ENCODE data around the gene SMC3.

Gene SMC3

DNA sequence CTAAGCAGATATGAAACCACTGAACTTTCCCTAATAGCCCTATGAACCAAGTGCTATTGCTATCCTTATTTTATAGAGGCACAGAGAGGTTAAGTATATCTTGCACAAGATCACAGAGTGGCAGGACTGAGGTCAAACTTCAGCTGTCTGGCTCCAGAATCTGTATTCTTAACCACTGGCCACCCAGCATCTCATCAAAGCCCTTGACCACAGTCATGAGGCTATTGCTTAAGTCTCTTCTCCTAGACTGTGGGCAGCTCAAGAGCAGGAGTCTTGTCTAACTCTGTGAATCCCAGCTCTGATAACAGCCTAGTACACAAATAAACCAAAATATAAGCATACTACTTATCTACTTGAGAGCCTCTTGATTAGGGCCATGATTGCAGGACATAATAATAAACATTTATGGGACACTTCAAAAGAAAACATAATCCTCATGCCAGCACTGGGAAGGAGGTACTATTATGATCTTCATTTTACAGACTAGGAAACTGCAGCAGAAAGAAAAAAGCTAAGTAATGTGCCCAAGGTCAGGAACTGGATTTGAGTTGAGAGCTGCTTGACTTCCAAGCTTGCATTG is 22.4 kb upstream of the SMC3 start:
- no peak for DNase-seq (ENCODE audit: extremely low read depth in 1 of 2, low read depth in 1 of 2)

DNA sequence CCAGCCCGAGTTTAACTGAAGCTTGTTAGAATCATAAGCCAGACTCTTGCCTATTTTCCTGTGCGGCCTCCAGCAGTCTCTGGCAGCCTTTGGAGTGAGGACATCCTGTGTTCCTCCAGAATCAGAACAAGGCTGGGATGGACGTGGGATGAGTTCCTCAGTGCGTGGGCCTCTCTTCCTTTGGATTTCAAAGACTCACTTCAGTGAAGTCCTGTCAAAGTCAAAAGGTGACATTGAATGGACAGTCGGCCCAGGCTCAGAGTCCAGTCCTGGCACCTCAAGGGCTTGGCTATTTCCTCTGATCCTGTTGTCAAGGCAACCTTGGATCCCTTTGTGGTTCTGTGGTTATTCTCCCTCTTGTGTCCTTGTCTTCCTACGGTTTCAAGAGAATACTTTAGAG is 21.4 kb upstream of the SMC3 start:
- no peak for DNase-seq (ENCODE audit: extremely low read depth in 1 of 2, low read depth in 1 of 2)

DNA sequence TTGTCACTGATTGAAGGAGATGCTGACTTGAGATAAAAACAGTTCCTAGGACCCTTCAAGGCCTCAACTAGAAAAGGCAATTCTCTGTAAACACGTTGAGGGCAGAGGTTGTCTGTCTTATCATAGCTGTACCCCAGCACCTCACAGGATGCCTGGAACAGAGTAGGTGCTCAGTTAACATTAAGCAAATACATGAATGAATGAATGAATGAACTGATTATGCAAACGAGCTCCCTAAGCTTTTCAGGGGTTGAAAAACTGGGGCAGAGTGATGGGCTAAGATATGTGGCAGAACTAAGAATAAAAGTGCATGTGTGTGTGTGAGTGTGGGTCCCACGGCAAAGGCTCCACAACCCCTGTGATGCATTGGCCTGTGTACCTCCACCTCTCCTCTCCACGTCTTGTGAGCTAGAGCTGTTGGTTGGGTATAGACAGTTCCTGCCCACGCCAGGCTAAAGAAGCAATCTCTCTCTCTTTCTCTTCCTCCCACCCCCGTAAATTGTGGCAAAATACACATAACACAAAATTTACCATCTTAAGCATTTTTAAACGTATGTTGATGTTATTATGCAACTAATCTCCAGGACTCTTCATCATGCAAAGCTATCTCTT is 20.9 kb upstream of the SMC3 start:
- DNase-seq (ENCODE audit: extremely low read depth in 1 of 2, low read depth in 1 of 2) = no peak

DNA sequence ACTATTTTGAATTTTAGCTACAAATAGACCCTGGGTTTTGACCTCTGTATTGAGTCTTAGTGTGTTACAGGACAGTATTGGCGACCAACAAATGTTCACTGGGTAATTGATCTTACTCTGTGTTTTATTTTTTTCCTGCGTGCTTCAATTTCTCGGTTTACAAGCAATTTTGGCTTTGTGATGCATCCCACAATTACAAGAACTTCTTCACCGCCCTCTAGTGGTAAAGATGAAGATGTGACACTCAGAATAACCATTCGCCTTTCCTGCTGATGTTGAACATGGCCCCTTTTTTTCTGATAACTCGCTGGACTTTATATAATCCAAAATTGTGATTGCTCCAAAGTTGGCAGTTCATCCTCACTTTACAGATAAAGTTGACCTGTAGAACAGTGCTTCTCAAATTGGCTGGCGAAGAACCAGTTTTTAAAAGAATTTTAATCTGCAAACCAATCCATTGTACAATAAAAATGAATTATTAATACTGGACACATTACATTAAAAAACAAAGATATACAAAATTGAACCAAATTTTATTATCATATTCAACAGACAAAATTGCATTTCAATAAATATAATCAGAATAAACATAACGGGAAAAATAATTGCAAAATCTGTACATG is 20.2 kb upstream of the SMC3 start:
- DNase-seq (ENCODE audit: extremely low read depth in 1 of 2, low read depth in 1 of 2) = no peak

DNA sequence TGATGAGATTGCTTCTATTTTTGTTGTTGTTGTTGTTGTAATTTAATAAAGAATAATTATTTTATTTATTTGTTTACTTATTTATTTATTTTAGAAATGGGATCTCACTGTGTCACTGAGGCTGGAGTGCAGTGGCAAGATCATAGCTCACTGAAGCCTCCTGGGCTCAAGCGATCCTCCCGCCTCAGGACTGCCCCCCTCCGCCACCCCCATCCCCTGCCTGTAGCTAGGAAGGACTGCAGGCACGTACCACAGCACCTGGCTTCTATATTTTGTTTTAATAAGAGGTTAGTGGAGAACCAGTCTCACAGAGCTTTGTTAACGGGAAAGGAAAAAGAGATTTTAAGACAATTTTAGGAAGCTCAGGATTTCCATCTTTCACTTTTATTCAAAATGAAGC is 19.5 kb upstream of the SMC3 start:
- no peak for DNase-seq (ENCODE audit: extremely low read depth in 1 of 2, low read depth in 1 of 2)

DNA sequence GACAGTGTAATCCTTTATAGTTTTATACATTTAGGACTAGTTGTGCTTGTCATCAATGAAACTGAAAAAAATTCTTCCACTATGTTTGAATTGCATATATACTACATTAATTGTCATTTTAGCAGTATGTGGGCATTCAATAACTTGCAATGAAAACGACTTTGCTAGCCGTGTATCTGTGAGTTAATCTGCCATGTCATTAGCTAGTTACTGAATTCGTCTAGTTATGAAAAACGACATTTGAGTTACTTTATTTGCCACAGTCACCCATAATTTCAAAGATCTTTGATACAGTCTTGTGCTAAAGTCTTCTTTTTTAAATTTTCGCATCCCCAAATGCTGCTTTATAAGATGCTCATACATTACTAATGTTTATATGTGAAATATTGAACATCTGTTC is 18.3 kb upstream of the SMC3 start:
- DNase-seq (ENCODE audit: extremely low read depth in 1 of 2, low read depth in 1 of 2) = no peak

DNA sequence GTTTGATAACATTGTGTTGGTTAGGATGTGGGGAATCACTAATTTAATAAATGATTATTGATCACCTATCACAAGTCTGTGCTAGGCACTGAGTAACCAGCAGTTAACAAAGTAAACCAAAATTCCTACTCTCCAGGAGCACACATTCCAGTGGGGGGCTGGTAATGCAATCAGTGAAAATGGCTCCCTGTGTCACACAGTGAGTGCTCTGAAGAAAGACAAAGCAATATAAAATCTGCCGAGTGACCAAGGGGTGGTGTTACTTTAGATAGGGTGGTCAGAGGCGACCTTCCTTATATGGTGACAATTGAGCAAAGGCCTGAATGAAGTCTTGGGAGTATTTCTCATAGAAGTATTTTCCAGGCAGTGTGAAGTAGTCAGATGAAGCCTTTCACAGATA is 13.6 kb upstream of the SMC3 start:
- no peak for DNase-seq (ENCODE audit: extremely low read depth in 1 of 2, low read depth in 1 of 2)

DNA sequence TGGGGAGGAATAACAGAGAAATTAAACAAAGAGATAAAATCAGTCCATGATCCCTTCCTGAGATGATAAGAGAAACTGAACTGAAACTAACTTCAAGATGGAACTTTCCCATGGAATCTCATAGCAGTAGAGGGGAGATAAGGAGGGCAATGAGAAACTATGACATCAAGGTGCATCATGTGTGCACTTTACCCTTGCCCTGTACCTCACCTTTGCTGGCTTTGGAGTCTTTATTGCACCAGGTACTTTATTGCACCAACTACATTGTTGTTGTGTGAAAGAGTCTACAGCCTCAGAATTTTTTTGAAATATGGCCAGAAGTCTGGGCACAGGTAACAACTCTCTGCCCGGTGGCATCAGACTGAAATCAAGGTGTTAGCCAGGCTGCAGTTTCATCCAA is 11.2 kb upstream of the SMC3 start:
- no peak for DNase-seq (ENCODE audit: extremely low read depth in 1 of 2, low read depth in 1 of 2)

DNA sequence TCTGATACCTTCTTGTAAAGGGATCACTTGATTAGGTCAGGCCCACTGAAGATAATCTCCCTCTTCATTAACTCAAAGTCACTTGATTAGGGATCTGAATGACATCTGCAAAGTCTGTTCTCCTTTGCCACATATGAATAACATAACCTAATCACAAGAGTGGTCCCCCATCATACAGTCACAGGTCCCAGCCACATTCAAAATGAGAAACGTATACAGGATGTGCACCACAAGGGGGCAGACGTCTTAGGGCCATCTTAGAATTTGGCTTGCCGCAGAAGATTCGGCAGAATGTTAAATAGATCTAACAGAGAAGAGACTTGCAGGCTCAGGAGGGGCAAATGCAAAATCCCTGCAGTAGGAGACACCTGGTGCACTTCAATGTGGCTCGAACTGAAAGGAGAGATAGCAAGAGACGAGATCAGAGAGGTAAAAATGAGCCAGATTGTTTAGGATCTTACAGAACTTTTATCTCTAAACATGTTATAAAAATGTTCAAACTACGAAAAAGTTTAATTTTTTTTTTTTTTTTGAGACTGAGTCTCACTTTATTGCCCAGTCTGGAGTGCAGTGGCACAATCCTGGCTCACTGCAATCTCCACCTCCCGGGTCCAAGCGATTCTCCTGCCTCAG is 10.4 kb upstream of the SMC3 start:
- peak; percentile 30 to 51 for DNase-seq (ENCODE audit: extremely low read depth in 1 of 2, low read depth in 1 of 2)

DNA sequence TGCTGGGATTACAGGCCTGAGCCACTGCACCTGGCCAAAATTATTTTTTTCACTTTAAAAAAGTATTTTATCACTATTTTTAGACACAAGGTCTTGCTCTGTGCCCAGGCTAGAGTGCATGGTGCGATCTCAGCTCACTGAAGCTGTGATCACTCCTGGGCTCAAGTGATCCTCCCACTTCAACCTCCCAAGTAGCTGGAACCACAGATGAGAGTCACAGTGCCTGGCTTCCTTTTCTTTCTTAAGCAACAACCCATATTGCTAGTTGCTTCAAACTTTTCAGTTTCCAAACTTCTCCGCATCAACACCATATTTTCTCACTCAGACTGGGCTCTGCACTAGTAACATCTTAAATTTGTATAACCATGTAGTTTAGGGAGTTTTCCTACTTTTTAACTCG is 9.5 kb upstream of the SMC3 start:
- no peak for DNase-seq (ENCODE audit: extremely low read depth in 1 of 2, low read depth in 1 of 2)

DNA sequence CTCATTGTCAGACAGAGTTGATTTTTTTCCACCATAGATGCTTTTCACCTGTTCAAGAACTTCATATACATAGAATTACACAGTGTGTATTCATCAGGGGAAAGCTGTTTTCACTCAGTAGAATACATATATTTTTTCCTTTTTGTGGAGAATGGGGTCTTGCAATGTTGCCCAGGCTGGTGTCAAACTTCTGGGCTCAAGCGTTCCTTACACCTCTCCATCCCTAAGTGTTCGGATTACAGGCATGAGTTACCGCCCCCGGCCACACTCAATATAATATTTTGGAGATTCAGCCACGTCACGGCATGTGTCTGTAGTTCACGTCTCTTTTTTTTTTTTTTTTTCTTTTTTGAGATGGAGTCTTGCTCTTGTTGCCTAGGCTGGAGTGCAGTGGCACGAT is 7.5 kb upstream of the SMC3 start:
- no peak for DNase-seq (ENCODE audit: extremely low read depth in 1 of 2, low read depth in 1 of 2)

DNA sequence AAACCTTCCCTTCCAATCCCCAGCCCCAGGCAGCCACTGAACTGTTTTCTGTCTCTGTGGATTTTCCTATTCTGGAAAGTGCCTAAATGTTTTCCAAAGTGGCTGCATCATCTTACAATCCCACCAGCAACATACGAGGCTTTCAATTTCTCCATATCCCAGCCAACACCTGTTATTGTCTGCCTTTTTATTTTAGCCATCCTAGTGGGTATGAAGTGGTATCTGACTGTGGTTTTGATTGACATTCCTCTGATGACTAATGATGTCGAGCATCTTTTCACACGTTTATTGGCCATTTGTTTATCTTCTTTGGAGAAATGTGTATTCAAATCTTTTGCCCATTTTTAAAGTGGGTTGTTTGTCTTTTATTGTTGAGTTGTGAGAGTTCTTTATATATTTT is 6.2 kb upstream of the SMC3 start:
- no peak for DNase-seq (ENCODE audit: extremely low read depth in 1 of 2, low read depth in 1 of 2)

DNA sequence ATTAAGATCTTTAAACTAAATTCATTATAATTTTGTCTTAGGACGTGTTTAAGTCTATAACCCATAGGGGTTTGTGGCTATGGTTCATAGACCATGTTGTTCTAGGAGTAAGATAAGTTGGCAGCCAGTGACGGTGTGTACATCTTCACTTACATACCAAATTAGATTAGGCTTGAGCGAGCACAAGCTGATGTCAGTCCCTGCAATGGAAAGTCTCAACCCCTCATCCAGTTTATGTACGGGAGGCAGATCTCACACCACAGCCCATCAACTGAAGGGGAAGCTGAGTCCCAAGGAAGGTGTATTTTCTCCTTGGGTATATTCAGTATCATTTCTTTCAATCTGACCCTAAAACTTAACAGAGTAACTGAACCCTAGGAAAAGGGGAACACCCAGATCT is 5.1 kb upstream of the SMC3 start:
- DNase-seq (ENCODE audit: extremely low read depth in 1 of 2, low read depth in 1 of 2) = no peak

DNA sequence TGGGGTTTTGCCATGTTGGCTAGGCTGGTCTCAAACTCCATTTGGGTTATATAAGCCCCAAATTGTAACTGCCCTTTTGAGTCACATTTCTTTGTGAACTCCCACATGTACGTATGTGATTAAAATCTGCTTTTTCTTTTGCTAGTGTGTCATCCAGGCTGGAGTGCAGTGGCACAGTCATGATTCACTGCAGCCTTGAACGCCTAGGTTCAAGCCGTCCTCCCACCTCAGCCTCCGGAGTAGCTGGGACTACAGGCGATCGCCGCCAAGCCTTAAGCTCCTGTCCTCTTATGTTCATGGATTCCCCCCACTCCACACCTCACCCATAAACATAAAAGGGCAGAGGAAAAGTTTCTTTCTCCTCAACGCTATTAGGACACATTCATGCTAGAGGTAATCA is 4.4 kb upstream of the SMC3 start:
- DNase-seq (ENCODE audit: extremely low read depth in 1 of 2, low read depth in 1 of 2) = no peak

DNA sequence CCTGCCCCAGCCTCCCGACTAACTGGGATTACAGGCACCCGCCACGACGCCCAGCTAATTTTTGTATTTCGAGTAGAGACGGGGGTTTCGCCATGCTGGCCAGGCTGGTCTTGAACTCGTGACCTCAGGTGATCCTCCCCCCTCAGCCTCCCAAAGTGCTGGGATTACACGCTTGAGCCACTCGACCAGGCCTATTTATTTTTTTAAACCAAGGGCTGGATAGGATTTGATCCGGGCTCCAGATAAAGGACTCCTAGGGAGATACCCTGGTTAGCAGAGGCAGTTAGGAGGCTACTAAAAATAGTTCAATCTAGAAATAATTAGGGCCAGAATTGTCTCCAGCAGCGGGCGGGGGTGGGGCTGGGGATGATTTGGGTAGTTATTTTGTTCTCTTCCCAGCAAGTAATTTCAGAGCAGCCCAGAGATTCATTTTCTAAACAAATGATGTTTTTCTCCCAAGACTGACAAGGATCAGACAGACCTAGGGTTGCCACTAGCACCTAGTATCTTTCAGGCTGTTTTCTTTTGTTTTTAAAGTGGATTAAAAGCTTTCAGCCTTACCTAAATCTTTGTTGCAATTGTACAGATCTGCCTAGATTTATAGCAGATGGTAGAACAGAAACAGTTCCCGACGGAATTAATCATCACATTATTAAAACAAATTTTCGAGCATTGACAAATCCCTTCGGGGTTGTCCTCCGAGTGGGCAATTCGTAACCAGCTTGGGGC is 859 bp upstream of the SMC3 start:
- DNase-seq (ENCODE audit: extremely low read depth in 1 of 2, low read depth in 1 of 2) = no peak

DNA sequence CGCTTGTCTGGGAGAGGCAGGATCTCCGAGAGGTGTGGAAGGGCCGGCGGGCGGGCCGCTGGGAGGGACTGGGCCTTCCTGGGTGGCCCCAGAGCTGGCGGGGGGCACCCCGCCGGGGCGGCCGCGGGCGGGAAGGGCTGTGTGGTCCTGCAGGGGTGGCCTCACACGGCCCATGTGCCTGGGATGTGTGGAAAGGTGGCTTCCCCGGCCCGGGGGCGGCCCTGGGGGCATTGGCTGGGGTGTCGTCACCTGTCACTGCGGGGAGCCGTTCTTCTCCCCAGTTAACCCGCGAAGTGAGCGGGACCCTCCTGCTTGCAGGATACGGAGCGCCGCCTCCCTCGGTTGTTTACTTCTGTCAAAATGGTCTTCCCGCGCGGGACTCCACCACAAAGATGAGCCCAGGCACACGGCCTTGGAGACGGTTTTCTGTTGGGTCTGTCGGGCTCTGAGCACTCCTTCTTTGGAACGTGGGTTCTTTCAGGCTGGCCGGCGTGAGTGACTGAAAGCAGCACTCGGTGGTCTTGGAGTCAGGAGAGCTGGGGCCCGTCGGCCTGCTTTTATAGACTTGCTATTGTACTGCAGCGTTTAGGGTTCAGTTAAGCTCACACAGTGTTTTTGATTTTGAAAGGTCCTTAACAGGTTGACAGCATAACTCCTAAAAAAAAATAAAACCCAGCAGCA is 700 bp downstream of the SMC3 start:
- DNase-seq (ENCODE audit: extremely low read depth in 1 of 2, low read depth in 1 of 2) = peak; percentile 7 to 34

DNA sequence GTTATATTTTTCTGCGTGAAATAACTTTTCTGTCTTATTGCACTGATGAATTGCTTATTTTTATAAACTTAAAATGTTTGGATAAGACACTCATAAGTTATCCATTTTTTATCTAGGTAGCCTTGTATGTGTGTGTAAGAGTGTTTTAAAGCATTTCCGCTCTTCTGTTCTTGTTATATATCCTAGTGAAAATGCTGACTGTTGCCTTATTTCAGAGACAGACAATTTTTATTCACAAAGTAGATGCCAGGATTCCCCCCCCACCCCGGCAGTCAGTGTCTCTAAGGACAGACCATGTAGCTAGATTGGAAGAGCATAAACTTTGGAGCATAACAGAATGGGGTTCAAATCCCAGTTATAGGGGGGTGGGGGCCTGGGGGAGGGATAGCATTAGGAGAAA is 1.6 kb downstream of the SMC3 start:
- no peak for DNase-seq (ENCODE audit: extremely low read depth in 1 of 2, low read depth in 1 of 2)

DNA sequence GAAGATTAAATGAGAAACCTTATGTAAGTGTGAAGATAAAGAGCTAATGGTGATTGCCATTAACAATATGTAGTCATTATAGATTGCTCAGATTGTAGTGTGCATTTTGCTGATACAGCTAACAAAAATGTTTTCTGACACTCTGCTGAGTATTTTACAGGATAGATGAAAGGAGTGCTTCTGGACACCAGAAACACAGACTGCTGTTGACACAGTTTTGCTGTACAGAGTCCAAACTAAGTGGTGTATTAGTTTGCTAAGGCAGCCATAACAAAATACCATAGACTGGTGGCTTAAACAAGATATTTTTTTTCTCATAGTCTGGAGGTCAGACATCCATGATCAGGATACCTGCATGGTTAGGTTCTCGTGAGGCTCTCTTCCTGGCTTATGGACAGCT is 2.2 kb downstream of the SMC3 start:
- no peak for DNase-seq (ENCODE audit: extremely low read depth in 1 of 2, low read depth in 1 of 2)

DNA sequence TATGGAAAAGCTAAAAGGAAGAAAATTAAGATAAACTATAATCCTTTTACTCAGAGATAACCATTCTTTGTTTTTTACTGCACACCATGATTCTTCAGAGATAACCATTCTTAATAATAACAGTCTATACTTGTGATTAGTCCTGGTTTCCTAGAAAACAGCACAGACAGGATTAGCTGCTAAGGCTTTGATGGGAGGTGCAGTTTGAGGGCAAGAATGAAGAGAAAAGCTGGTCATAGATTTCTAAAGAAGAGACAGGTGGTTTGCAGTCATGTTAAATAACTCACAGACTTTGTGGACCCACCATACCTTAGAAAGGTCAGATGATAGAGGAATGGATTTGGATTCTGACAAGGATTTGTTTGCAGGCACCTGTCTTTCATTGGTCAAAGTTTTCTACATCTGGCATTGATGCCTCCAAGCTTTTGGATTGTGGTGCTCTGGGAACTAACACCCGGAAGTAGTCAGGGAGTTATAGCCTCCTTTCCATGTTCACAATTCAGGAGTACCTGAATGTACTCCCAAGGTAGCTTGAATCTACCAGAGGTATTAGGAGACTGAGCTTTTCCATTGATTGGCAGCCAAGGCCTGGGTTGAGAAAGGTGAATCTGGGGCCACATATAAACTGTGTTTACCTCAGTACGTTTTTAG is 3.7 kb downstream of the SMC3 start:
- no peak for DNase-seq (ENCODE audit: extremely low read depth in 1 of 2, low read depth in 1 of 2)

DNA sequence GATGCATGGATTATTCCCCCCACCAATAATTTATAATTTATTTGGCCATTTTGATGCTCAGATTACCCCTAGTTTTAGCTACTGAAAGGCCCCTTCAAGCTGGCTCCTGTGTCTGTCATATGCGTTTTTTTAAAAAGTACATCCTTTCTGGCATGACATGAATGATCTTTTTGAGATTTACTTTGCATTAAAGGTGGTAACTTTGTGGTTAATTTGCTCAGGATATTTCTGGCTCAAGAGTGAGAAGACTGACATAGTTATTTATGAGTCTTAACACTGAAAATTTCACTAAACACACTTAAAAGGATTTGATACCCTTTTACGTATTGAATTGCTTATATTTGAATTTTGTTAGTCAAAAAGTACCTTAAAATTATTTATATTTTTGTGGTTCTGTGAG is 5.4 kb downstream of the SMC3 start:
- no peak for DNase-seq (ENCODE audit: extremely low read depth in 1 of 2, low read depth in 1 of 2)

DNA sequence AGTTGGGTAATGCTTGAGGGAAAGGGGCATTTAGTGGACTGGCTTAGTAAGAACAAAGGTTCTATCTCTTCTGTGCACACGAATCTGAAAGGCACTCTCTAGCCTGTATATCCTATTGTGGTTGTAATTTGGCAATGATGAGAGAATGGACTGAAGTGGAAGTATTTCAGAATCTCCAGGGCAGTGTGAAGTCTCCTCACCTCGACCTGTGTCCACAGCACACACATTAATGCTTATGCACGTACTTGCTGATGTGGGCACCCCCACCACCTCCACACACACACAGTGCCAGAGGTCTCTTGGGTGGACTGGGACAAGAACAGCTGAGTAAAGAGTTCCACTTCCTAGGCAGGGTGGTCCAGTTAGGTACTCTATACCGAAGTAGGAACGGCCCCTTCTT is 6.9 kb downstream of the SMC3 start:
- no peak for DNase-seq (ENCODE audit: extremely low read depth in 1 of 2, low read depth in 1 of 2)
